Esophagus (tissue), 2 donors: Measurements from ENCODE around the gene NDUFB10. TPM values are rescaled to one million over a fixed set of nuclear protein-coding genes. Genes with fewer than 3 reads are reported as not detected.

Experiments used
- H3K27ac ChIP-seq, 2 donors: one replicate each; pipeline ENCODE4 v1.5.1; 2013; ENCODE audit warnings: low read depth in 2 of 2, mild to moderate bottlenecking in 2 of 2, inconsistent platforms in 1 of 2, low read length in 1 of 2, moderate library complexity in 1 of 2
- H3K27me3 ChIP-seq, 2 donors: one replicate each; pipeline ENCODE4 v1.6.1; 2013; ENCODE audit warnings: low read length in 2 of 2, control low read depth in 1 of 2, mild to moderate bottlenecking in 1 of 2; ENCODE audit not compliant: insufficient read depth in 2 of 2, control insufficient read depth in 1 of 2
- H3K36me3 ChIP-seq, 2 donors: one replicate each; pipeline ENCODE4 v1.6.1; 2013; ENCODE audit warnings: low read length in 1 of 2; ENCODE audit not compliant: control insufficient read depth in 2 of 2, insufficient read depth in 2 of 2
- H3K4me1 ChIP-seq, 2 donors: one replicate each; pipeline ENCODE4 v1.6.1; 2013; ENCODE audit warnings: low read length in 1 of 2; ENCODE audit not compliant: control insufficient read depth in 2 of 2, insufficient read depth in 2 of 2
- H3K4me3 ChIP-seq, 2 donors: one replicate each; pipeline ENCODE4 v1.5.1; 2013; ENCODE audit warnings: low read length in 2 of 2, mild to moderate bottlenecking in 2 of 2, low read depth in 1 of 2, moderate library complexity in 1 of 2
- H3K9me3 ChIP-seq, 2 donors: one replicate each; pipeline ENCODE4 v1.6.1; 2013; ENCODE audit warnings: mild to moderate bottlenecking in 2 of 2, low read depth in 1 of 2, low read length in 1 of 2, moderate library complexity in 1 of 2; ENCODE audit not compliant: control insufficient read depth in 2 of 2, insufficient read depth in 1 of 2
- WGBS, 2 donors: extraction: QIAGEN DNeasy Blood & Tissue Kit; methylation state at CpG; one replicate each; pipeline ENCODE4 v1.1.7; 2013; 5-methylcytosine and 5-hydroxymethylcytosine counted together
- polyA plus RNA-seq, 2 donors: library from polyadenylated mRNA; stranded (reverse); fragments of 200-250 nt; gene quantifications; one replicate each; pipeline ENCODE4 v1.2.3, GENCODE V29; 2013
- donor health status: healthy with polysubstance abuse.
- donor health status: Bipolar disorder and iron deficiency.

Gene NDUFB10
- polyA plus RNA-seq, 2 donors, result 160 to 207 TPM

DNA sequence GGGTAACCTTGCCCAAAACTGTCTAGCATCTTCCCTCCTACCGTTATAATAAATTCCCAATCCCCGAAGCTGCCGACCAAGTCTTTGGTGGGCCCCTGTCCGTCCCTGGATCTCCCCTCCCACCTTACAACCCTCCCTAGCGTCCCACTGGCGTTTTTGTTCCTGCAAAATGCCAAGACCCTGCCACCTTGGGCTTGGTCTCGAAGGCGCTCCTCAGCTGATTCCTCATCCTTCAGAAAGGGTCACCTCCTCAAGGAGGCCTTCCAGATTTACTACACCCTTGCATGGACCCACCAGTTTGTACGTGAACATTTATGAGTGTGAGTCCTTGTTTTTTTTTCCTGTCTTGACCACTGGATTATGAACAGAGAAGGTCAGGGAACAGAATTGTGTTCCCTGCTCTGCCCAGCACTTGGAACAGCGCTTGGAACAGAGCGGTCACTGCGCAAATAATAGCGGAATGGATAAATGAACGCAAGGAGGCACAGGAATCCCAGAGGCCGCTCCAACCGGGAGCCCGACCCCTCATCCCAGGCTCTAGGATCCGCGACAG is 23.7 kb downstream of the NDUFB10 start:
- Histone ChIP-seq H3K27me3 (peaks cover 0 to 8% of the 10 kb centered on the region in 2 donors), H3K4me1 (peaks cover 5 to 40% of the 10 kb centered on the region in 2 donors), H3K9me3 (no peaks in the 10 kb centered on the region), H3K36me3 (peaks cover 2 to 19% of the 10 kb centered on the region in 2 donors), H3K4me3 (peak overlapping the region in 1 of 2 donors; percentile 76), H3K27ac (peak overlapping the region in 1 of 2 donors; percentile 74)
- 25 to 28% methylated on average over 19 of the region's 19 CpGs for WGBS, 2 donors

DNA sequence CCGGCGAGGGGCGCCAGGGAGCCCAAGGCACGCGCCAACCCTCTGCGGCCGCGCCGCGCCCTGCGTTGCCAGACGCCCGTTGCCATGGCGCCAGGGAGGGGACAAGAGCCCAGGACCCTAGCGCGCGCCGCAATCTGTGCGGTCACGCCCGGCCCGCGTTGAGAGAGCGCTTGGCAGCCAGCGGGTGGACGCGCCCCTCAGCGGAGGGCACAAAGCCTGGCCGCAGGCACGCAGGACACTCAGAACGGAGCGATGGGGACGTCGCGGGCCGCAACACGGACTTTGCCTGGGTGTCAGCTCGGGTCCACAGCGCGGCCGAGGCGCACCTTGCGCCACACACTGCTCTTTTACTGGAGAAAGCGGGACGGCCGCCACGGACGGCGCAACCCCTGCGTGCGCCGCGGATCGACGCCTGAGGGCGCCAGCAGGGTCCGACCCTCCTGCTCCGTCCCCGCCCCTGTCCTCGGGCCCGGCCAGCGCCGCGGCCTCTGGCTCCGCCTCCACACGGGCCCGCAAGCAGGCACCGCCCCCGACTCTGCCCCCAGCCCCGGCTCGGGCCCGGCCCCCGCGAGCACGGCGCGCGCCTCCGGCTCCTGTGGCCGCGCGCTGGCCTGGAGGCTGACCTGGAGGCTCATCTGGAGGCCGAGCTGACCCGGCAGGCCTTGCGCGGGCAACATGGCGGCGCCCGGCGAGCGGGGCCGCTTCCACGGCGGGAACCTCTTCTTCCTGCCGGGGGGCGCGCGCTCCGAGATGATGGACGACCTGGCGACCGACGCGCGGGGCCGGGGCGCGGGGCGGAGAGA is 24.4 kb downstream of the NDUFB10 start, which contains the start of gene GFER:
TSS of gene GFER (plus strand) at position 650 of the 803 bp plus-strand sequence. CDS start at position 676, 26 bp downstream.
- H3K27me3 ChIP-seq, result peaks cover 0 to 8% of the 10 kb centered on the region in 2 donors
- peak within 1 kb of the TSS; percentile 25 to 74 for H3K27ac ChIP-seq
- H3K36me3 ChIP-seq, result peaks cover 0 to 13% of the 10 kb centered on the region in 2 donors
- H3K4me1 ChIP-seq, result peaks cover 5 to 34% of the 10 kb centered on the region in 2 donors
- 0% methylated on average over 66 to 109 of the region's 109 CpGs for WGBS, 2 donors
- H3K9me3 ChIP-seq, result no peaks in the 10 kb centered on the region
- H3K4me3 ChIP-seq, result peak within 1 kb of the TSS; percentile 69 to 76

DNA sequence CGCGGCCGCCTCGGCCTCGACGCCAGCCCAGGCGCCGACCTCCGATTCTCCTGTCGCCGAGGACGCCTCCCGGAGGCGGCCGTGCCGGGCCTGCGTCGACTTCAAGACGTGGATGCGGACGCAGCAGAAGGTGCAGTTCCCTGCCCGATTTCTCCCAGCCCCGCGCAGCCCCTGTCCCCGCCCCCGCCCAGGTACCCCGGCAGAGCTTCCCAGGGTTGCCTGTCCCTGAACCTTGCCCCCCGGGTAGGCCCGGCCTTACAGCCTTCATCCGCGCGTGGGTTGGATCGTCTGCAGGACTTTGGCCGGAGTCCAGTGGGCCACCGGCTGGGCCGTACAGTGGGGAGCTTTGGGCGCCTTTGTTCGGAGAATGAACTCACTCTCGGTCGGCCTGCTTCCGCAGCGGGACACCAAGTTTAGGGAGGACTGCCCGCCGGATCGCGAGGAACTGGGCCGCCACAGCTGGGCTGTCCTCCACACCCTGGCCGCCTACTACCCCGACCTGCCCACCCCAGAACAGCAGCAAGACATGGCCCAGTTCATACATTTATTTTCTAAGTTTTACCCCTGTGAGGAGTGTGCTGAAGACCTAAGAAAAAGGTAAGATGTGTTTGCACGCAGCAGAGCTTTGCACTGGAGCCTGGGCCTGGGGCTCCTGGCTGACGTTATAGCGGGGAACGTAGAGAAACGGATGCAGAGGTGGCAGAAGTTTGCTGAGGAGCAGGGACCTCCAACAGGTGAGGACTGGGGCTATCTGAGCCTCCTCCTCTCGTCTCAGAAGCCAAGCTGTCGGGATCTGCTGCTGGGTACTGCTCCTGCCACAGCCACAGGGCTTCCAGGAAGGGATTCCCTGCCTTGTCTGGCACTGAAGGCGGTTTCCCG is 25.2 kb downstream of the NDUFB10 start:
- H3K9me3 ChIP-seq, result no peaks in the 10 kb centered on the region
- peak overlapping the region; percentile 69 to 76 for H3K4me3 ChIP-seq
- H3K4me1 ChIP-seq, result peaks cover 5 to 35% of the 10 kb centered on the region in 2 donors
- H3K27me3 ChIP-seq, result peaks cover 0 to 14% of the 10 kb centered on the region in 2 donors
- peaks cover 0 to 12% of the 10 kb centered on the region in 2 donors for H3K36me3 ChIP-seq
- WGBS, 2 donors, result 9 to 14% methylated on average over 33 to 58 of the region's 58 CpGs
- peak overlapping the region; percentile 25 to 71 for H3K27ac ChIP-seq

DNA sequence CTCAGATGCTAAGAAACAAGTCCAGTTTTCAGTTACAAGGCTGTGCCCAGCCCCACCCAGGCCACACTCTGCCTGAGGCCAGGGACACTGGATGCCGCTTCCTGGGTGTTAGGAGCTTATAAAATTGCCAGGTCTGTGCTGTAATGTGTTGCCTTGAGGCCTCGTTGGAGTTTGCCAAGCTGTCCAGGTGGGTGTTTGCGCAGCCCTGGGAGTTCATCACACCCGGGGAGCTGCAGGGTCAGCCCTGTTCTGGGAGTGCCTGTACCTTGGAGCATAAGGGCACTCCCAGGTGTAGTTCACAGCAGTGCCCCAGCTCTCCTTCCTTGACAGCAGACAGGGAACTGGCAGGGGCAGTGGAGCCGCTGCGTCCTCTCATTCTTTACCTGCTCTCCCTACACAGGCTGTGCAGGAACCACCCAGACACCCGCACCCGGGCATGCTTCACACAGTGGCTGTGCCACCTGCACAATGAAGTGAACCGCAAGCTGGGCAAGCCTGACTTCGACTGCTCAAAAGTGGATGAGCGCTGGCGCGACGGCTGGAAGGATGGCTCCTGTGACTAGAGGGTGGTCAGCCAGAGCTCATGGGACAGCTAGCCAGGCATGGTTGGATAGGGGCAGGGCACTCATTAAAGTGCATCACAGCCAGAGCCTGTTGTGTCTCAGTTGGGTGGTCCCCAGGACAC is 26.3 kb downstream of the NDUFB10 start:
- H3K36me3 ChIP-seq, result peaks cover 0 to 12% of the 10 kb centered on the region in 2 donors
- WGBS, 2 donors, result 85 to 86% methylated on average over 14 of the region's 14 CpGs
- no peak overlapping the region for H3K4me3 ChIP-seq
- peak overlapping the region in 1 of 2 donors; percentile 50 for H3K27ac ChIP-seq
- H3K9me3 ChIP-seq, result no peaks in the 10 kb centered on the region
- peaks cover 0 to 22% of the 10 kb centered on the region in 2 donors for H3K27me3 ChIP-seq
- H3K4me1 ChIP-seq, result peaks cover 5 to 27% of the 10 kb centered on the region in 2 donors

DNA sequence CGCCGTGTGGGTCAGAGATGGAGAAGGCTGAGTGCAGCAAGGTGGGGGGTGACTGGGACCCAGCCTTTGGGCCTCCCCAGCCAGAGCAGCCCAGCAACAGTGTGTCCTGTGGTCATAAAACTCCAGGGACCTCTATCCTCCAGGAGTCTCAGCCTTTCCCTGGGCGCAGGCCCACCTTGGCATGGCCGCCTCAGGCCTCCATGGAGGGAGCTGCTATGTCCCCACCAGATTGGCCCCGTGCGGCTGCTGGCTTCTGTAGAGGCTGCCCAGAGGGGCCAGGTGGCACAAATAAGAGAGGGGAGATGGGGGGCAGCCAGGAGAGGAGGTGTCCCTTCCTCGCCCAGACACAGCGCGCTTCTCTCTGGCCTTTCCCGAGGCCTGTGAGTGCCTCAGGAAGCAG is 27.9 kb downstream of the NDUFB10 start:
- Histone ChIP-seq H3K36me3 (peaks cover 0 to 12% of the 10 kb centered on the region in 2 donors), H3K9me3 (peaks cover 0 to 4% of the 10 kb centered on the region in 2 donors), H3K27me3 (peaks cover 0 to 18% of the 10 kb centered on the region in 2 donors), H3K4me1 (peaks cover 12 to 34% of the 10 kb centered on the region in 2 donors), H3K27ac (no peak overlapping the region), H3K4me3 (no peak overlapping the region)
- 94 to 97% methylated on average over 7 to 10 of the region's 10 CpGs for WGBS, 2 donors

DNA sequence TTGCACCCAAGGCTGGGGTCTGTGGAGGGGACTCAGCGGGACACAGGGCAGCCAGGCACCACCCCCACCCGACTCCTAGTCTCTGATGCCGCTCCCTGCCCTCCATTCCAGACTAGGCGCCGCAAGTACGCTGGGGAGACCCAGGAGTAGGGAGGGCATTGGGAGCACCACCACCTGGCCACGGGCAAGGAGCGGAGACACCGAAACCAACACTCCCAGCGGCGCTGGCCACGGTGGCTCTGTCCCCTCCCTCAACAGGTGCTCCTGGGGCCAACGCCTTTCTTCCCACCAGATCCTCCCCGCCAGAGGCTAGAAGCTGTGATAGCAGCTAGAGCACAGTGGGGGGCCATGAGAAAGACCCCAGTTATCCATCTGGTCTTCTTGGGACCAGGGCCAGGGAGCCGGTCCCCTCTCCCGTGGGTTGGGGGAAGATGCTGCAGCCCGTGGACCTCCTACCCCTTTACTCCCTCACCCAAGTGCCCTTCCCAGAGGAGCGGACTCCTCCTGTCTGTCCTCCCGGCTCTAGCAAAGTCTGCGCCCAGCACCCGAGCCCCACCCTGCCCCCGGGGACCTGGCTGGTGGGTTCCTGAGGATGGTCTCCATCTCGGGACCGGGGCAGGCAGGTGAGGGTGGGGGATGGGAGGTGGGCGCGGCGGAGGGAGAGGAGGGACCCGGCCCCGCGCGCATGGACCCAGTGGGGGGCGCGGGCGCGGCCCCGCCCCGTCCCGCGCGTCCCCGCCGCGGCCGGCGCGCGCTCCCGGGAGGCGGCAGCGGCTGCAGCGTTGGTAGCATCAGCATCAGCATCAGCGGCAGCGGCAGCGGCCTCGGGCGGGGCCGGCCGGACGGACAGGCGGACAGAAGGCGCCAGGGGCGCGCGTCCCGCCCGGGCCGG is 30.1 kb downstream of the NDUFB10 start, which contains the start of gene SYNGR3:
TSS of gene SYNGR3 (plus strand) at position 762 of the 892 bp plus-strand sequence. CDS start 133 bp downstream, outside the sequence.
- peaks cover 0 to 18% of the 10 kb centered on the region in 2 donors for H3K27me3 ChIP-seq
- peaks cover 0 to 4% of the 10 kb centered on the region in 2 donors for H3K9me3 ChIP-seq
- peaks cover 0 to 12% of the 10 kb centered on the region in 2 donors for H3K36me3 ChIP-seq
- peak within 1 kb of the TSS; percentile 17 to 33 for H3K4me3 ChIP-seq
- WGBS, 2 donors, result 5 to 6% methylated on average over 48 to 67 of the region's 67 CpGs
- H3K27ac ChIP-seq, result peak within 1 kb of the TSS in 1 of 2 donors; percentile 6
- peaks cover 12 to 35% of the 10 kb centered on the region in 2 donors for H3K4me1 ChIP-seq

DNA sequence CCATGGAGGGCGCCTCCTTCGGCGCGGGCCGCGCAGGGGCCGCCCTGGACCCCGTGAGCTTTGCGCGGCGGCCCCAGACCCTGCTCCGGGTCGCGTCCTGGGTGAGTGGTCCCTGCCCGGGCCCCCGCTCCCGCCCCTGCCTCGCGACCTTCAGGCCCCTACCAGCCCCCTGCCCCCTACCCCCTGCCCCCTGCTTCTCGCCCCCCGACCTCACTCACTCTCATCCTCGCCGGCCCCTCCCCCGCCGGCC is 30.7 kb downstream of the NDUFB10 start:
- Histone ChIP-seq H3K27ac (no peak overlapping the region), H3K9me3 (peaks cover 0 to 4% of the 10 kb centered on the region in 2 donors), H3K4me3 (peak overlapping the region; percentile 15 to 17), H3K36me3 (peaks cover 0 to 12% of the 10 kb centered on the region in 2 donors), H3K27me3 (peaks cover 0 to 18% of the 10 kb centered on the region in 2 donors), H3K4me1 (peaks cover 8 to 33% of the 10 kb centered on the region in 2 donors)
- WGBS, 2 donors, result 0 to 2% methylated on average over 4 to 25 of the region's 25 CpGs

DNA sequence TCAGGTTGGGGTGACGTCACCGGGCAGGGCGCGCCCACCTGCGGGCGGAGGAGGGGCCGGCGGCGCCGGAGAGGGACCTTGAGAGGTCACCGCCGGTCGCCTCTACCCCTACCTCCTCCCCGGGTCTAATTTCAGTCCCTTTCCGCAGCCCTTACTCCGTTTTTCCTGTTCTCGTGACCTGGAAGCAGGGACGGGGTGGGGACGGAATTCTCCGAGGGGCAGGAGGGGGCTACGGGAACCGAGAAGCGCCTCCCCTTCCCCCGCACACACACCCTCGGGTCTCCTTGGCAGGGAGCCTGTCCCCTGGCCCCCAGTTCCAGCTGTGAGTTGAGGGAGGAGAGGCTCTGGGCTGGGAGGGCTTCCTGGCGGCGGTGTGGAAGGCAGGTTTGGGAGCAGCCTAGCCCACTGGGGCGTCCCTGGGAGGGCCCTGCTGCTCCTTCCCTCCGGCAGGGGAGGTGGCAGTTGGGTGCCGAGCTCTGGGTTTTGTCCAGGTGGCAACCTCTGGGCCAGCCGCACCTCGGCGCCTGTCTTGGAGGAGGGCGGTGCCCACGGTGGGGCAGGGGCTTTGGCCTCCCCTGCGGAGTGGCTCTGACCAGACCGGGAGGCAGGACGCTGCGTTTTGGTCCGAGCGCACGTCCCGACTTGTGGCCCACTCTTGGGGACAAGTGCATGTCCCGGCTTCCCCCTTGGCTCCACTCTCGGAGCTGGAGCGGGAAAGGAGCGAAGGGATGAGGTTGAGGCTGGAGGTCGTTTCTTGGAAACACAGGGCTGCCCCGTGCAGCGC is 31.2 kb downstream of the NDUFB10 start:
- Histone ChIP-seq H3K36me3 (peaks cover 0 to 11% of the 10 kb centered on the region in 2 donors), H3K4me3 (peak overlapping the region; percentile 17 to 33), H3K27ac (peak overlapping the region in 1 of 2 donors; percentile 6), H3K27me3 (peaks cover 0 to 18% of the 10 kb centered on the region in 2 donors), H3K9me3 (peaks cover 0 to 4% of the 10 kb centered on the region in 2 donors), H3K4me1 (peaks cover 7 to 29% of the 10 kb centered on the region in 2 donors)
- 3 to 4% methylated on average over 43 to 50 of the region's 50 CpGs for WGBS, 2 donors
